ENCODE measurements around the gene SERINC3.

SERINC3 gene

DNA sequence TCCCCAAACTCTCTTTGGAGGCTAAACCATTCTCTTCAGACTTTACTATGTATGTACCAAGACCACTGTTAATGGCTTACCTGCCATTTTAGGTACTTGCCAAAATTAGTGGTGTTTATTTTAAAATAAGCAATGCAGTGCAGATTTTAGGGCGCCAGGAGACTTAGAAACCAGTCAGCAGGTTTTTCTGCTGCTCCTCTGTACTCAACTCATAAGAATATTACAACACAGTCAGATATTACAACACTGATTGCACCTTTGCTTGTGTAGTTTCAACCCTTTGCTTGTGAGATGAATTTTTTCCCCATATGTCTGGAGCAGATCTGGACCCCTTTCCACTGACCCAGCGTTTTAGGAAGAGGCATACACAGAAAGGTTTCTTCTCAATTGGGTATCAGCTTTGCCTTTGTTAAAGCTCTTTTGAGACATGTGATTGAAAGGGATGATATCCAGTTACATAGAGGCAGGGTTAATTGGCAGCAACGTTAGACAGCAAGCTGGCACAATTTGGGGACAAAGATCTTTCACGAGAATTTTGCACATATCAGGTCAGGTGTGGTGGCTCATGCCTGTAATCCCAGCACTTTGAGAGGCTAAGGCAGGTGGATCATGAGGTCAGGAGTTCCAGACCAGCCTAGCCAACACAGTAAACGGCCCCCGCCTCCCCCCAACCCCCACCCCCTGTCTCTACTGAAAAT is 40.0 kb downstream of the SERINC3 start:
- TF ChIP-seq, protein P1, sequence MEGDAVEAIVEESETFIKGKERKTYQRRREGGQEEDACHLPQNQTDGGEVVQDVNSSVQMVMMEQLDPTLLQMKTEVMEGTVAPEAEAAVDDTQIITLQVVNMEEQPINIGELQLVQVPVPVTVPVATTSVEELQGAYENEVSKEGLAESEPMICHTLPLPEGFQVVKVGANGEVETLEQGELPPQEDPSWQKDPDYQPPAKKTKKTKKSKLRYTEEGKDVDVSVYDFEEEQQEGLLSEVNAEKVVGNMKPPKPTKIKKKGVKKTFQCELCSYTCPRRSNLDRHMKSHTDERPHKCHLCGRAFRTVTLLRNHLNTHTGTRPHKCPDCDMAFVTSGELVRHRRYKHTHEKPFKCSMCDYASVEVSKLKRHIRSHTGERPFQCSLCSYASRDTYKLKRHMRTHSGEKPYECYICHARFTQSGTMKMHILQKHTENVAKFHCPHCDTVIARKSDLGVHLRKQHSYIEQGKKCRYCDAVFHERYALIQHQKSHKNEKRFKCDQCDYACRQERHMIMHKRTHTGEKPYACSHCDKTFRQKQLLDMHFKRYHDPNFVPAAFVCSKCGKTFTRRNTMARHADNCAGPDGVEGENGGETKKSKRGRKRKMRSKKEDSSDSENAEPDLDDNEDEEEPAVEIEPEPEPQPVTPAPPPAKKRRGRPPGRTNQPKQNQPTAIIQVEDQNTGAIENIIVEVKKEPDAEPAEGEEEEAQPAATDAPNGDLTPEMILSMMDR (IDR thresholded peaks at IDR 0.05; ENCODE audit: low read length), result no peak
- TF ChIP-seq EZH2 (optimal IDR thresholded peaks at IDR 0.05; ENCODE audit: low read depth, low read length) (no peak), EZH2phosphoT487 (IDR thresholded peaks at IDR 0.05; ENCODE audit: low read length) (no peak)
- no peak overlapping the region for H3K9ac ChIP-seq (ENCODE audit: low read length)
- H3K4me2 ChIP-seq (ENCODE audit: low read depth, low read length), result no peak overlapping the region
- H2AFZ ChIP-seq (ENCODE audit: low read length), result no peak overlapping the region
- no peaks in the 10 kb centered on the region for H3K27me3 ChIP-seq (replicated peaks; ENCODE audit: insufficient read depth, low read length)
- no peaks in the 10 kb centered on the region for H3K9me3 ChIP-seq (replicated peaks; ENCODE audit: insufficient read depth, low read length)
- no peaks in the 10 kb centered on the region for H3K9me2 ChIP-seq (replicated peaks; ENCODE audit: insufficient read depth, low read length)
- H3F3A ChIP-seq (ENCODE audit: insufficient read depth, low read length), result no peaks in the 10 kb centered on the region
- DNase-seq, result no peak
- H3K27ac ChIP-seq (ENCODE audit: low read length), result no peak overlapping the region
- H3K4me3 ChIP-seq (ENCODE audit: low read length), result no peak overlapping the region
- H3K79me2 ChIP-seq (ENCODE audit: low read length), result peaks cover 4% of the 10 kb centered on the region; the same call in 1 of the 2 replicates
- no peaks in the 10 kb centered on the region for H3K4me1 ChIP-seq (ENCODE audit: low read length)
- H3K36me3 ChIP-seq (replicated peaks; ENCODE audit: insufficient read depth, low read length), result no peaks in the 10 kb centered on the region
- no peaks in the 10 kb centered on the region for H4K20me1 ChIP-seq (ENCODE audit: insufficient read depth, low read length)

DNA sequence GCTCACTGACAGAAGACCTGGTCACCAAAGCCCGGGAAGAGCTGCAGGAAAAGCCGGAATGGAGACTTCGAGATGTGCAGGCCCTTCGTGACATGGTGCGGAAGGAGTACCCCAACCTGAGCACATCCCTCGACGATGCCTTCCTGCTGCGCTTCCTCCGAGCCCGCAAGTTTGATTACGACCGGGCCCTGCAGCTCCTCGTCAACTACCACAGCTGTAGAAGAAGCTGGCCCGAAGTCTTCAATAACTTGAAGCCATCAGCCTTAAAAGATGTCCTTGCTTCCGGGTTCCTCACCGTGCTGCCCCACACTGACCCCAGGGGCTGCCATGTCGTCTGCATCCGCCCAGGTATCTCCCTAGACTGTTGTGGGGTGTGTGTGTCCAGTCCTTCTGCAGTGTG is 41.8 kb downstream of the SERINC3 start:
- Histone ChIP-seq H3K79me2 (ENCODE audit: low read length) (peaks cover 15% of the 10 kb centered on the region), H3K9me2 (replicated peaks; ENCODE audit: insufficient read depth, low read length) (no peaks in the 10 kb centered on the region), H2AFZ (ENCODE audit: low read length) (no peak overlapping the region), H3K9ac (ENCODE audit: low read length) (no peak overlapping the region), H3K27me3 (replicated peaks; ENCODE audit: insufficient read depth, low read length) (no peaks in the 10 kb centered on the region), H3F3A (ENCODE audit: insufficient read depth, low read length) (no peaks in the 10 kb centered on the region), H3K9me3 (replicated peaks; ENCODE audit: insufficient read depth, low read length) (no peaks in the 10 kb centered on the region), H4K20me1 (ENCODE audit: insufficient read depth, low read length) (no peaks in the 10 kb centered on the region), H3K4me2 (ENCODE audit: low read depth, low read length) (no peak overlapping the region), H3K27ac (ENCODE audit: low read length) (no peak overlapping the region), H3K4me3 (ENCODE audit: low read length) (no peak overlapping the region), H3K4me1 (ENCODE audit: low read length) (peaks cover 6% of the 10 kb centered on the region), H3K36me3 (replicated peaks; ENCODE audit: insufficient read depth, low read length) (no peaks in the 10 kb centered on the region)
- no peak for DNase-seq
- TF ChIP-seq EZH2phosphoT487 (IDR thresholded peaks at IDR 0.05; ENCODE audit: low read length), result no peak
- TF ChIP-seq, protein P1 (IDR thresholded peaks at IDR 0.05; ENCODE audit: low read length), result no peak
- TF ChIP-seq EZH2 (optimal IDR thresholded peaks at IDR 0.05; ENCODE audit: low read depth, low read length), result no peak

DNA sequence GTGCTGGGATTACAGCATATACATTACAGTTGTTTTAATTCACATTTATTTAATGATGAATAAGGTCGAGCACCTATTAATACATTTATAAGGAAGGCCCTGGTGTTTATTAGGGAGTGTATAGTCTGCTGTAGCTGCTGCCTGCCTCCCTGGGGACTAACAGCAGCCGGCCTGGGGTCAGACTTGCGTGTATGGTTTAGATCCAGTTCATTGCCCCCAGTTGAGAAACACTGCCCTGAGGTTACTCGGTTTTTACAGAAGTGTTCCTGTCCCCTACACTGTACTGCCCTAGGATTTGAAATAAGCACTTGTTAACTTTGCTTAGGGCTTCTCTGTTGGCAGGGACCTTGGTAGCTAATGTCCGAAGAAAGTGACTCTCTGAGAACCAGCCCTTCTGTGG is 42.2 kb downstream of the SERINC3 start:
- no peak overlapping the region for H3K4me2 ChIP-seq (ENCODE audit: low read depth, low read length)
- no peak overlapping the region for H3K9ac ChIP-seq (ENCODE audit: low read length)
- no peaks in the 10 kb centered on the region for H3F3A ChIP-seq (ENCODE audit: insufficient read depth, low read length)
- no peaks in the 10 kb centered on the region for H3K27me3 ChIP-seq (replicated peaks; ENCODE audit: insufficient read depth, low read length)
- H3K4me3 ChIP-seq (ENCODE audit: low read length), result no peak overlapping the region
- H3K79me2 ChIP-seq (ENCODE audit: low read length), result peaks cover 15% of the 10 kb centered on the region
- no peaks in the 10 kb centered on the region for H4K20me1 ChIP-seq (ENCODE audit: insufficient read depth, low read length)
- H3K4me1 ChIP-seq (ENCODE audit: low read length), result peaks cover 9% of the 10 kb centered on the region
- no peaks in the 10 kb centered on the region for H3K36me3 ChIP-seq (replicated peaks; ENCODE audit: insufficient read depth, low read length)
- DNase-seq, result no peak
- H3K9me3 ChIP-seq (replicated peaks; ENCODE audit: insufficient read depth, low read length), result no peaks in the 10 kb centered on the region
- H3K9me2 ChIP-seq (replicated peaks; ENCODE audit: insufficient read depth, low read length), result no peaks in the 10 kb centered on the region
- no peak overlapping the region for H3K27ac ChIP-seq (ENCODE audit: low read length)
- no peak overlapping the region for H2AFZ ChIP-seq (ENCODE audit: low read length)
- TF ChIP-seq, protein P1 (IDR thresholded peaks at IDR 0.05; ENCODE audit: low read length), result no peak
- TF ChIP-seq EZH2 (optimal IDR thresholded peaks at IDR 0.05; ENCODE audit: low read depth, low read length), result no peak

All from MM.1S (cell line).